H1 (cell line): ENCODE results near the gene GARNL3. TPM values are rescaled to one million over a fixed set of nuclear protein-coding genes. Genes with fewer than 3 reads are reported as not detected.

Source experiments
- CTCF ChIA-PET: fragments of 300-600 bp; sonication (Branson Sonifier 250); formaldehyde crosslinking; loops from one replicate; lab custom pipeline; 2021; ENCODE audit not compliant: partially characterized antibody; lab: Charles Lee
- POLR2A ChIA-PET: fragments of 300-600 bp; sonication (Branson Sonifier 250); formaldehyde crosslinking; loops from one replicate; lab custom pipeline; 2021; ENCODE audit warnings: inconsistent platforms; ENCODE audit not compliant: partially characterized antibody; lab: Charles Lee
- DNase-seq, 2 experiments: peaks; one replicate each; pipeline versions ENCODE4 v3.0.0 to v3.0.0-alpha.2; 2010 to 2022; ENCODE audit warnings: low spot score in 2 of 2, low read depth in 1 of 2, mixed read lengths in 1 of 2
- FAIRE-seq: peaks from 2 replicates; lab custom pipeline; 2011; peaks lifted over from hg19 to GRCh38; lab: Jason Lieb, UNC
- H2AFZ ChIP-seq: 2 replicates; pipeline ENCODE4 v1.8.1; 2012; ENCODE audit warnings: low read length, inconsistent platforms
- H2AK5ac ChIP-seq: 2 replicates; pipeline ENCODE4 v1.6.1; 2013; ENCODE audit warnings: low read depth, low read length
- H2BK120ac ChIP-seq: replicated peaks from 2 replicates; pipeline ENCODE3; 2013; ENCODE audit warnings: low read depth, low read length, inconsistent platforms
- H2BK12ac ChIP-seq: 2 replicates; pipeline ENCODE4 v1.6.1; 2013; ENCODE audit warnings: low read depth, low read length
- H2BK15ac ChIP-seq: 2 replicates; pipeline ENCODE4 v1.6.1; 2013; ENCODE audit warnings: low read length
- H2BK20ac ChIP-seq: 2 replicates; pipeline ENCODE4 v1.6.1; 2013; ENCODE audit warnings: low read length
- H2BK5ac ChIP-seq: 2 replicates; pipeline ENCODE4 v1.6.1; 2013; ENCODE audit warnings: low read depth, low read length
- H3K14ac ChIP-seq: 2 replicates; pipeline ENCODE4 v1.6.1; 2013; ENCODE audit warnings: inconsistent platforms; ENCODE audit not compliant: insufficient read length
- H3K18ac ChIP-seq: 2 replicates; pipeline ENCODE4 v1.6.1; 2013; ENCODE audit warnings: low read length; ENCODE audit errors: extremely low read depth
- H3K23ac ChIP-seq: 2 replicates; pipeline ENCODE4 v1.6.1; 2013; ENCODE audit warnings: inconsistent platforms; ENCODE audit not compliant: insufficient read length
- H3K23me2 ChIP-seq: 2 replicates; pipeline ENCODE4 v1.6.1; 2013; ENCODE audit warnings: low read depth, low read length
- H3K27ac ChIP-seq: 2 replicates; pipeline ENCODE4 v1.6.1; 2011; ENCODE audit warnings: low read depth, low read length, inconsistent platforms
- H3K27me3 ChIP-seq, 4 experiments: replicated peaks in 1 of 4; 1 replicate in 1 of 4; 2 replicates in 3 of 4; pipeline versions ENCODE4 v1.6.1 to v1.8.1; 2011 to 2013; ENCODE audit warnings: low read length in 3 of 4, mild to moderate bottlenecking in 3 of 4, inconsistent platforms in 2 of 4, mixed read lengths in 2 of 4, moderate library complexity in 1 of 4; ENCODE audit not compliant: control insufficient read depth in 3 of 4, insufficient read depth in 3 of 4; ENCODE audit errors: extremely low read depth in 1 of 4
- H3K36me3 ChIP-seq, 4 experiments: 2 replicates each; pipeline versions ENCODE4 v1.6.1 to v1.8.1; 2011 to 2013; ENCODE audit warnings: mild to moderate bottlenecking in 4 of 4, low read length in 3 of 4, moderate library complexity in 2 of 4, control low read depth in 1 of 4, inconsistent platforms in 1 of 4; ENCODE audit not compliant: insufficient read depth in 4 of 4, control insufficient read depth in 2 of 4
- H3K4ac ChIP-seq: replicated peaks from 2 replicates; pipeline ENCODE3; 2013; ENCODE audit warnings: low read length, low read depth, mixed read lengths, inconsistent platforms; ENCODE audit not compliant: insufficient read length
- H3K4me1 ChIP-seq, 4 experiments: replicated peaks in 1 of 4; 1 replicate in 1 of 4; 2 replicates in 3 of 4; pipeline versions ENCODE4 v1.6.1 to v1.8.1; 2011 to 2013; ENCODE audit warnings: low read length in 3 of 4, inconsistent platforms in 2 of 4, mixed read lengths in 1 of 4; ENCODE audit not compliant: insufficient read depth in 4 of 4, control insufficient read depth in 3 of 4
- H3K4me2 ChIP-seq, 2 experiments: 2 replicates each; pipeline versions ENCODE4 v1.6.1 to v1.8.1; 2011 to 2013; ENCODE audit warnings: low read depth in 2 of 2, low read length in 2 of 2, control low read depth in 1 of 2, inconsistent platforms in 1 of 2, mild to moderate bottlenecking in 1 of 2; ENCODE audit not compliant: insufficient read depth in 1 of 2
- H3K4me3 ChIP-seq, 4 experiments: fragments of 200-600, 300-600 bp in 1 of 4; sonication (generic), shearing (Covaris generic), sonication (Bioruptor Twin) in 1 of 4; 2 replicates each; pipeline versions ENCODE4 v1.5.1 to v1.8.1; 2011 to 2016; ENCODE audit warnings: low read length in 4 of 4, low read depth in 3 of 4, control low read depth in 2 of 4, inconsistent platforms in 2 of 4, mild to moderate bottlenecking in 2 of 4, mixed read lengths in 1 of 4, moderate library complexity in 1 of 4; ENCODE audit not compliant: insufficient read depth in 2 of 4; ENCODE audit errors: extremely low read depth in 1 of 4
- H3K56ac ChIP-seq: replicated peaks from 2 replicates; pipeline ENCODE3; 2013; ENCODE audit warnings: low read depth, mild to moderate bottlenecking, mixed read lengths, low read length, inconsistent platforms; ENCODE audit not compliant: insufficient read length
- H3K79me1 ChIP-seq: 2 replicates; pipeline ENCODE4 v1.6.1; 2013; ENCODE audit warnings: low read depth, low read length, control low read depth
- H3K79me2 ChIP-seq, 2 experiments: 2 replicates each; pipeline versions ENCODE4 v1.6.1 to v1.8.1; 2012 to 2013; ENCODE audit warnings: low read length in 2 of 2, mild to moderate bottlenecking in 2 of 2, inconsistent platforms in 1 of 2; ENCODE audit not compliant: insufficient read depth in 2 of 2, control insufficient read depth in 1 of 2
- H3K9ac ChIP-seq, 4 experiments: replicated peaks in 1 of 4; 1 replicate in 1 of 4; 2 replicates in 3 of 4; pipeline versions ENCODE4 v1.6.1 to v1.8.1; 2011 to 2013; ENCODE audit warnings: low read depth in 3 of 4, low read length in 3 of 4, control low read depth in 2 of 4, mild to moderate bottlenecking in 2 of 4, moderate library complexity in 2 of 4, inconsistent platforms in 1 of 4; ENCODE audit errors: extremely low read depth in 1 of 4
- H3K9me3 ChIP-seq, 2 experiments: 2 replicates each; pipeline versions ENCODE4 v1.6.1 to v1.8.1; 2012 to 2013; ENCODE audit warnings: mild to moderate bottlenecking in 2 of 2, moderate library complexity in 2 of 2, control low read depth in 1 of 2, inconsistent platforms in 1 of 2, low read depth in 1 of 2, low read length in 1 of 2, mixed read lengths in 1 of 2; ENCODE audit not compliant: insufficient read depth in 2 of 2
- H4K20me1 ChIP-seq, 2 experiments: replicated peaks in 1 of 2; 2 replicates each; pipeline versions ENCODE3 to v1.8.1; 2011 to 2013; ENCODE audit warnings: inconsistent platforms in 2 of 2, low read length in 2 of 2, mild to moderate bottlenecking in 1 of 2; ENCODE audit not compliant: insufficient read depth in 2 of 2, control insufficient read depth in 1 of 2
- H4K5ac ChIP-seq: 2 replicates; pipeline ENCODE4 v1.6.1; 2013; ENCODE audit warnings: low read length, low read depth, mixed read lengths, inconsistent platforms; ENCODE audit not compliant: insufficient read length
- H4K8ac ChIP-seq: 2 replicates; pipeline ENCODE4 v1.8.0; 2013; ENCODE audit warnings: mild to moderate bottlenecking, moderate library complexity, low read length, inconsistent platforms; ENCODE audit not compliant: insufficient read depth; ENCODE audit errors: extremely low read depth
- H4K91ac ChIP-seq: replicated peaks from 2 replicates; pipeline ENCODE3; 2013; ENCODE audit warnings: low read length, mixed read lengths, inconsistent platforms; ENCODE audit not compliant: insufficient read length
- CREB1 ChIP-seq: IDR thresholded peaks from 2 replicates; pipeline ENCODE4 v1.6.1; 2012; ENCODE audit warnings: inconsistent platforms
- KDM4A ChIP-seq: IDR thresholded peaks from one replicate; pipeline ENCODE4 v1.7.1; 2012; ENCODE audit warnings: low read depth, mild to moderate bottlenecking, moderate library complexity, low read length, inconsistent platforms; ENCODE audit not compliant: severe bottlenecking
- MAFK ChIP-seq: IDR thresholded peaks from 2 replicates; pipeline ENCODE4 v1.6.1; 2012; ENCODE audit warnings: low read depth, mild to moderate bottlenecking, improper control_type of control experiment, low read length
- PHF8 ChIP-seq: fragments of 200-600 bp; sonication (generic); conservative IDR thresholded peaks from 2 replicates; pipeline ENCODE4 v1.7.1; 2012; ENCODE audit warnings: low read depth, mild to moderate bottlenecking, inconsistent platforms, low read length, moderate library complexity
- POLR2A ChIP-seq, 2 experiments: IDR thresholded peaks; 1 replicate in 1 of 2; 2 replicates in 1 of 2; pipeline ENCODE4 v1.6.1; 2011; ENCODE audit warnings: low read depth in 2 of 2, low read length in 2 of 2, mild to moderate bottlenecking in 2 of 2; ENCODE audit errors: control extremely low read depth in 1 of 2
- RNF2 ChIP-seq: fragments of 200-900, 300-1000 bp; sonication (generic); IDR thresholded peaks from 2 replicates; pipeline ENCODE4 v1.7.1; 2016; ENCODE audit warnings: borderline replicate concordance, low read depth, mild to moderate bottlenecking, antibody characterized with exemption, low read length; ENCODE audit not compliant: poor library complexity, severe bottlenecking; ENCODE audit errors: missing control alignments
- SAP30 ChIP-seq: fragments of 300-600 bp; sonication (generic); IDR thresholded peaks from 2 replicates; pipeline ENCODE4 v1.7.1; 2012; ENCODE audit warnings: low read length, moderate library complexity, mild to moderate bottlenecking, inconsistent platforms; ENCODE audit not compliant: insufficient read depth, insufficient replicate concordance
- SIN3A ChIP-seq, 2 experiments: IDR thresholded peaks in 1 of 2; conservative IDR thresholded peaks in 1 of 2; 2 replicates each; pipeline ENCODE4 v1.6.1; 2011 to 2012; ENCODE audit warnings: low read length in 2 of 2, improper control_type of control experiment in 1 of 2, low read depth in 1 of 2, mild to moderate bottlenecking in 1 of 2
- SUZ12 ChIP-seq: fragments of 200-600 bp; sonication (generic); IDR thresholded peaks from 2 replicates; pipeline ENCODE4 v1.6.1; 2012; ENCODE audit warnings: mild to moderate bottlenecking, inconsistent platforms, low read length, moderate library complexity, mixed read lengths
- TAF1 ChIP-seq: IDR thresholded peaks from 2 replicates; pipeline ENCODE4 v1.6.1; 2011; ENCODE audit warnings: mild to moderate bottlenecking, low read depth, low read length
- TCF12 ChIP-seq: IDR thresholded peaks from 2 replicates; pipeline ENCODE4 v1.6.1; 2011; ENCODE audit warnings: low read depth, mild to moderate bottlenecking, low read length
- WGBS, 2 experiments: shearing (Covaris generic) in 1 of 2; methylation state at CpG; one replicate each; pipeline versions ENCODE4 v1.1.6 to v1.1.7; 2013 to 2015; ENCODE audit warnings: low lambda C conversion rate in 2 of 2, mixed read lengths in 2 of 2, inconsistent platforms in 1 of 2, low coverage in 1 of 2, missing lambda C conversion rate in 1 of 2; ENCODE audit not compliant: insufficient replicate concordance in 2 of 2, insufficient coverage in 1 of 2, insufficient read length in 1 of 2; ENCODE audit errors: extremely low coverage in 1 of 2, missing lambda C conversion rate in 1 of 2; 5-methylcytosine and 5-hydroxymethylcytosine counted together
- polyA plus RNA-seq, 7 experiments: library from polyadenylated mRNA; depleted of rRNA in 3 of 7; stranded (reverse) in 5 of 7; unstranded in 2 of 7; fragments of >200 nt in 5 of 7; fragments of 200-250 nt in 2 of 7; gene quantifications; 1 replicate in 5 of 7; 2 replicates in 1 of 7; 4 replicates in 1 of 7; pipeline versions ENCODE4 v1.2.1 to v1.2.3, GENCODE V29; 2011 to 2013; ENCODE audit warnings: missing spikeins in 2 of 7, mixed read lengths in 2 of 7
- total RNA-seq: library from RNA; stranded (reverse); fragmentation: NEBNext Ultra II Directional; extraction: Animal tissue kit (Norgen Biotek cat#: 25700); gene quantifications from 2 replicates; pipeline ENCODE4 v1.2.1, GENCODE V29; 2021

The GARNL3 gene
- total and polyA plus RNA-seq, 2 of the 8 experiments (the other 6 are each of a cell fraction or from before 2014, with no cell fraction given), result 6.5 to 18.3 TPM

DNA sequence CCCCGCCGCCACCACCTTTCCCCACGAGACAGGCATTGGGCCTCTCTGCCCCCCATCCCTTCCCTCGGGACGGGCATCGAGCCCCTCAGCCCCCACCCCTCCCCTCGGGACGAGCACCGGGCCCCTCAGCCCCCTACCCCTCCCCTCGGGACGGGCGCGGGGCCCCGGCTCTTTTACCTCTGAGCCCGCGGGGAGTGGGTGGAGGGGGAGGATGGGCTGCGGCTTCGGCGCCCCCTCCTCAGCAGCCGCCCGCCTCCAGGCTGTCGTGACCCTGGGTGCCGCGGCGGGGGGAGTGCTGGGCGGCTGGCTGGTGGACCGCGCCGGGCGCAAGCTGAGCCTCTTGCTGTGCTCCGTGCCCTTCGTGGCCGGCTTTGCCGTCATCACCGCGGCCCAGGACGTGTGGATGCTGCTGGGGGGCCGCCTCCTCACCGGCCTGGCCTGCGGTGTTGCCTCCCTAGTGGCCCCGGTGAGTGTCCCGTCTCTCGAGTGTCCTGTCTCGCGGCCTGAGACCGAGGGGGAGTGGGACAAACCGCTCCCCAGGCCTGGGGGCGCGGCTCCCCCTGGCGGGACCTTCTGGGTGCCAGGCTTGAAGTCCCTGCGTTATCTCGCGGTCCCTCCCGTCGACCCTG lies 133.2 kb downstream of the GARNL3 start:
- Histone ChIP-seq H3K14ac (no peak overlapping the region), H4K20me1 (peaks cover 10 to 14% of the 10 kb centered on the region in 2 experiments), H4K8ac (no peak overlapping the region), H3K27me3 (peaks cover 0 to 6% (median 0%) of the 10 kb centered on the region in 4 experiments; a peak in 3 of 7 replicates), H3K18ac (no peak overlapping the region; the same call in 1 of the 2 replicates), H3K9ac (peak overlapping the region; percentile 51 to 71 (median 63); a peak in 6 of 7 replicates), H3K36me3 (peaks cover 0 to 5% (median 0%) of the 10 kb centered on the region in 4 experiments; a peak in 3 of 8 replicates), H3K9me3 (no peaks in the 10 kb centered on the region), H3K79me2 (peaks cover 0 to 15% of the 10 kb centered on the region in 2 experiments; a peak in 1 of 4 replicates), H2BK15ac (no peak overlapping the region; the same call in 1 of the 2 replicates), H3K23ac (no peak overlapping the region), H2BK5ac (no peak overlapping the region), H3K56ac (no peak overlapping the region), H2AK5ac (no peak overlapping the region), H3K4me1 (peaks cover 0 to 15% (median 6%) of the 10 kb centered on the region in 4 experiments; a peak in 6 of 7 replicates), H3K27ac (no peak overlapping the region), H2BK120ac (no peak overlapping the region), H4K5ac (no peak overlapping the region), H3K23me2 (peaks cover 14% of the 10 kb centered on the region), H3K79me1 (peaks cover 3% of the 10 kb centered on the region), H2BK20ac (no peak overlapping the region), H3K4me2 (peak overlapping the region; percentile 58 to 95), H2AFZ (no peak overlapping the region), H3K4ac (no peak overlapping the region), H3K4me3 (peak overlapping the region; percentile 68 to 90 (median 80)), H2BK12ac (no peak overlapping the region), H4K91ac (no peak overlapping the region)
- 2% methylated on average over 22 of the region's 55 CpGs; no CpG with 5 or more reads in 1 of the 2 experiments for WGBS, 2 experiments
- ChIA-PET CTCF (interaction anchor here (1.0 to 4.8 kb wide), 13 partner anchors 9 to 457 kb away, joined by 3 to 21 read pairs (median 5); partner anchors contain the start of gene ZNF79), POLR2A (interaction anchor here (1.0 to 3.5 kb wide), 11 partner anchors 9 to 173 kb away, joined by 3 to 24 read pairs (median 5); partner anchors contain the start of genes LRSAM1, RPL12 and ZNF79)
- peak in 1 of 2 experiments; percentile 64 for DNase-seq
- FAIRE-seq, result no peak
- TF ChIP-seq TAF1 (0 out of 2 replicates have a peak, but pooled peaks have one; percentile 13), SAP30 (no peak), PHF8 (no peak), POLR2A (IDR thresholded peaks at IDR 0.05; ENCODE audit: control extremely low read depth in 1 of 2, low read depth in 2 of 2, low read length in 2 of 2) (no peak), SIN3A (conservative IDR thresholded peaks at IDR 0.05 in 1 of 2, IDR thresholded peaks at IDR 0.05 in 1 of 2; ENCODE audit: low read depth in 1 of 2, low read length in 2 of 2) (0 out of 4 replicates have a peak, but pooled peaks of 1 of the 2 experiments have one; percentile 29), MAFK (no peak), KDM4A (peak; percentile 45), TCF12 (no peak), RNF2 (no peak), SUZ12 (no peak), CREB1 (no peak; the same call in 1 of the 2 replicates)
